H1 (cell line): Measurements from ENCODE around the gene COPS6. TPM values are rescaled to one million over a fixed set of nuclear protein-coding genes. Genes with fewer than 3 reads are reported as not detected.

Source experiments
- ASH2L ChIP-seq: fragments of 200-600, 300-600 bp; sonication (generic); IDR thresholded peaks from one replicate; pipeline ENCODE4 v1.7.1; 2017; ENCODE audit warnings: low read length
- CHD7 ChIP-seq: fragments of 300-600 bp; sonication (generic); IDR thresholded peaks from 2 replicates; pipeline ENCODE4 v1.7.1; 2012; ENCODE audit warnings: low read length, moderate library complexity, mild to moderate bottlenecking, inconsistent platforms; ENCODE audit not compliant: insufficient replicate concordance
- CREB1 ChIP-seq: IDR thresholded peaks from 2 replicates; pipeline ENCODE4 v1.6.1; 2012; ENCODE audit warnings: inconsistent platforms
- EP300 ChIP-seq, 2 experiments: IDR thresholded peaks; 1 replicate in 1 of 2; 2 replicates in 1 of 2; pipeline ENCODE4 v1.6.1; 2011 to 2012; ENCODE audit warnings: low read depth in 2 of 2, low read length in 2 of 2, mild to moderate bottlenecking in 2 of 2, borderline replicate concordance in 1 of 2, inconsistent platforms in 1 of 2, moderate library complexity in 1 of 2
- KDM4A ChIP-seq: IDR thresholded peaks from one replicate; pipeline ENCODE4 v1.7.1; 2012; ENCODE audit warnings: low read depth, mild to moderate bottlenecking, moderate library complexity, low read length, inconsistent platforms; ENCODE audit not compliant: severe bottlenecking
- RBBP5 ChIP-seq: IDR thresholded peaks from 2 replicates; pipeline ENCODE4 v1.7.1; 2012; ENCODE audit warnings: low read depth, mild to moderate bottlenecking, inconsistent platforms, low read length, moderate library complexity, borderline replicate concordance
- SIN3A ChIP-seq, 2 experiments: IDR thresholded peaks in 1 of 2; conservative IDR thresholded peaks in 1 of 2; 2 replicates each; pipeline ENCODE4 v1.6.1; 2011 to 2012; ENCODE audit warnings: low read length in 2 of 2, improper control_type of control experiment in 1 of 2, low read depth in 1 of 2, mild to moderate bottlenecking in 1 of 2
- SIX5 ChIP-seq: IDR thresholded peaks from 2 replicates; pipeline ENCODE4 v1.6.1; 2011; ENCODE audit warnings: mild to moderate bottlenecking, low read depth, low read length
- TBP ChIP-seq: IDR thresholded peaks from 2 replicates; pipeline ENCODE4 v1.6.1; 2011; ENCODE audit warnings: low read depth, low read length, improper control_type of control experiment
- TCF12 ChIP-seq: IDR thresholded peaks from 2 replicates; pipeline ENCODE4 v1.6.1; 2011; ENCODE audit warnings: low read depth, mild to moderate bottlenecking, low read length
- YY1 ChIP-seq: IDR thresholded peaks from 2 replicates; pipeline ENCODE4 v1.6.1; 2011; ENCODE audit warnings: low read depth, mild to moderate bottlenecking, low read length
- polyA plus RNA-seq, 7 experiments: library from polyadenylated mRNA; depleted of rRNA in 3 of 7; stranded (reverse) in 5 of 7; unstranded in 2 of 7; fragments of >200 nt in 5 of 7; fragments of 200-250 nt in 2 of 7; gene quantifications; 1 replicate in 5 of 7; 2 replicates in 1 of 7; 4 replicates in 1 of 7; pipeline versions ENCODE4 v1.2.1 to v1.2.3, GENCODE V29; 2011 to 2013; ENCODE audit warnings: missing spikeins in 2 of 7, mixed read lengths in 2 of 7
- total RNA-seq: library from RNA; stranded (reverse); fragmentation: NEBNext Ultra II Directional; extraction: Animal tissue kit (Norgen Biotek cat#: 25700); gene quantifications from 2 replicates; pipeline ENCODE4 v1.2.1, GENCODE V29; 2021

Gene COPS6
- total and polyA plus RNA-seq, 2 of the 8 experiments (the other 6 are each of a cell fraction or from before 2014, with no cell fraction given) = 127 to 225 TPM

GRCh38 chr7:100107890-100108289 is 19.1 kb downstream of the COPS6 start (continued):
- TF ChIP-seq CHD7 (no peak), ASH2L (no peak), SIX5 (no peak), KDM4A (no peak), CREB1 (no peak), EP300 (IDR thresholded peaks at IDR 0.05; ENCODE audit: borderline replicate concordance in 1 of 2, low read depth in 2 of 2, low read length in 2 of 2) (no peak), YY1 (no peak), TBP (no peak), TCF12 (no peak), RBBP5 (no peak), SIN3A (conservative IDR thresholded peaks at IDR 0.05 in 1 of 2, IDR thresholded peaks at IDR 0.05 in 1 of 2; ENCODE audit: low read depth in 1 of 2, low read length in 2 of 2) (no peak)
